Mucosa of descending colon (tissue), 3 donors: ENCODE results near the gene COL5A1. TPM values are rescaled to one million over a fixed set of nuclear protein-coding genes. Genes with fewer than 3 reads are reported as not detected.
A peak's percentile ranks its signal among the peaks of the same experiment; 100 is the strongest.

Experiments used
- ATAC-seq: fragments of 200-7000 bp; cut with Tn5 transposase; one replicate; pipeline ENCODE4 v1.9.1; 2020; ENCODE audit warnings: mild to moderate bottlenecking, moderate library complexity
- DNase-seq, 3 donors: peaks; one replicate each; pipeline ENCODE4 v3.0.0-alpha.2; 2020
- H3K36me3 ChIP-seq: fragments of 200-600 bp; one replicate; pipeline ENCODE4 v1.8.0; 2021; ENCODE audit warnings: low read depth, mild to moderate bottlenecking
- H3K4me1 ChIP-seq: fragments of 200-600 bp; one replicate; pipeline ENCODE4 v1.8.0; 2021; ENCODE audit warnings: low read depth, mild to moderate bottlenecking
- H3K4me3 ChIP-seq: fragments of 200-600 bp; one replicate; pipeline ENCODE4 v1.8.0; 2021; ENCODE audit warnings: mild to moderate bottlenecking
- H3K9me3 ChIP-seq: fragments of 200-600 bp; one replicate; pipeline ENCODE4 v1.8.0; 2021; ENCODE audit warnings: mild to moderate bottlenecking
- intact Hi-C, 2 donors: fragments of 100-400 bp; cut with DNase I in 1 of 2; cut with micrococcal nuclease in 1 of 2; formaldehyde crosslinking; loops; one replicate each; pipeline versions ENCODE4 v1.11.0 to v1.11.1; 2022; cut with DNase I, micrococcal nuclease
- long read RNA-seq, 2 donors: library from polyadenylated mRNA; unstranded; transcript quantifications; one replicate each; pipeline ENCODE4 v2.0.0, GENCODE V29; 2019 to 2021
- total RNA-seq, 3 donors: library from RNA; stranded (reverse); fragmentation: NEBNext Ultra II Directional in 2 of 3; extraction: Animal tissue kit (Norgen Biotek cat#: 25700) in 2 of 3; gene quantifications; one replicate each; pipeline versions ENCODE4 v1.2.1 to v1.2.4, GENCODE V29; 2021 to 2023
- TF ChIP-seq, protein P1 (sequence below): fragments of 200-600 bp; IDR thresholded peaks from one replicate; pipeline ENCODE4 v1.8.0; 2022; ENCODE audit warnings: antibody characterized with exemption, mild to moderate bottlenecking
- donor health status: DM: no; HTN: no; CAD: no; lungs with moderate emphysema.
- donor health status: DM: no; HTN: no; CAD: no.
- donor health status: DM: no; HTN: yes; CAD: no.

Gene COL5A1
- 10 to 100 TPM in 2 of 3 donors, 1 to 10 TPM in 1; 8.6 to 62.3 (median 22.2) TPM for total RNA-seq
- long read RNA-seq, donor 1, partial matches to known transcripts: 61 of 119 reads
- long read RNA-seq, donor 1, other reads (novel, unspliced or antisense): 58 of 119 reads
- long read RNA-seq, donor 2, partial matches to known transcripts: 3 of 8 reads
- long read RNA-seq, donor 2, other reads (novel, unspliced or antisense): 5 of 8 reads

DNA sequence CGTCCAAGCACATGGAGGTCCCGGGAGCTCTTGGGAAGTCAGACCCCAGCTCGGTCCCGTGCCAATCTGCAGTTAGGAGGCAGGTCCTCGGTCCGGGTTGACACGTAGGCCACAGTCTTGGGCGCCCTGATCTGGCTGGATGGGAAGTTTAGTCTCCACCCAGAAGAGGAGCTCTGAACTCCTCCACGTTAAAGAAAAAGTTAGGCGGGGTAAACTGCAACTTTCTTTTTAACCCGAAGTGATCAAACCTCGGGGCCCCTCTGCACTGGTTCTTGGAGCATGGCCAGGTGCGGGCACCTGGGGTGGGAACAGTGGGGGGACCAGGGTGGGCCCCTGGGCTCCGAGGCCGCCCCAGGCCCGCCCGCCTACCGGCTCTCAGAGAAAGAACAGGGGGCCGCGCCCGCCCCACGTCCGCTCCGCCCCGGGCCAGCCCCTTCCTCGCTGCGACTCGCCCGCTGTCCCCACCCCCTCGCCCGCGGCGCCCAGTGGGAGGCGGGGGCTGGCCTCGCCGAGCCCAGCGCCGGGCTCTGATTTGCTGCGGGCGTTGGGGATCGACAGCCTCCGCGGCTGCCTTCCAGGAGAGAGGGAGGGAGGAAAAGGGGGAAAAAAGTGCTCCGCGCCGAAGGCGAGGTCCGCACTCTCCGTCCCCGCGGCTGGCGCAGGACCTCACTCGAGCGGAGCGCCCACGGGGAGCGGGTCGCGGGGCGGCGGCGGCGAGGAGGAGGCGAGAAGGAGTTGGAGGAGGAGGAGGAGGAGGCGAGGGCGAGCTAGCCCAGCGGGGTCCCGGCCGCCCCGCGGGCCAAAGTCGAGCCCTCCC lies at the start of gene COL5A1:
Gene COL5A1 (plus strand): TSS at position 631 of the 817 bp plus-strand sequence. CDS start 385 bp downstream, outside the sequence.
- peak within 1 kb of the TSS; percentile 40 for H3K4me3 ChIP-seq
- intact Hi-C loops: no loop called here
- H3K36me3 ChIP-seq: no peaks in the 10 kb centered on the region
- no peaks in the 10 kb centered on the region for H3K4me1 ChIP-seq
- TF ChIP-seq, protein P1, sequence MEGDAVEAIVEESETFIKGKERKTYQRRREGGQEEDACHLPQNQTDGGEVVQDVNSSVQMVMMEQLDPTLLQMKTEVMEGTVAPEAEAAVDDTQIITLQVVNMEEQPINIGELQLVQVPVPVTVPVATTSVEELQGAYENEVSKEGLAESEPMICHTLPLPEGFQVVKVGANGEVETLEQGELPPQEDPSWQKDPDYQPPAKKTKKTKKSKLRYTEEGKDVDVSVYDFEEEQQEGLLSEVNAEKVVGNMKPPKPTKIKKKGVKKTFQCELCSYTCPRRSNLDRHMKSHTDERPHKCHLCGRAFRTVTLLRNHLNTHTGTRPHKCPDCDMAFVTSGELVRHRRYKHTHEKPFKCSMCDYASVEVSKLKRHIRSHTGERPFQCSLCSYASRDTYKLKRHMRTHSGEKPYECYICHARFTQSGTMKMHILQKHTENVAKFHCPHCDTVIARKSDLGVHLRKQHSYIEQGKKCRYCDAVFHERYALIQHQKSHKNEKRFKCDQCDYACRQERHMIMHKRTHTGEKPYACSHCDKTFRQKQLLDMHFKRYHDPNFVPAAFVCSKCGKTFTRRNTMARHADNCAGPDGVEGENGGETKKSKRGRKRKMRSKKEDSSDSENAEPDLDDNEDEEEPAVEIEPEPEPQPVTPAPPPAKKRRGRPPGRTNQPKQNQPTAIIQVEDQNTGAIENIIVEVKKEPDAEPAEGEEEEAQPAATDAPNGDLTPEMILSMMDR: no peak
- peak; percentile 76 for ATAC-seq
- peak; percentile 61 to 80 (median 77) for DNase-seq
- no peaks in the 10 kb centered on the region for H3K9me3 ChIP-seq

DNA sequence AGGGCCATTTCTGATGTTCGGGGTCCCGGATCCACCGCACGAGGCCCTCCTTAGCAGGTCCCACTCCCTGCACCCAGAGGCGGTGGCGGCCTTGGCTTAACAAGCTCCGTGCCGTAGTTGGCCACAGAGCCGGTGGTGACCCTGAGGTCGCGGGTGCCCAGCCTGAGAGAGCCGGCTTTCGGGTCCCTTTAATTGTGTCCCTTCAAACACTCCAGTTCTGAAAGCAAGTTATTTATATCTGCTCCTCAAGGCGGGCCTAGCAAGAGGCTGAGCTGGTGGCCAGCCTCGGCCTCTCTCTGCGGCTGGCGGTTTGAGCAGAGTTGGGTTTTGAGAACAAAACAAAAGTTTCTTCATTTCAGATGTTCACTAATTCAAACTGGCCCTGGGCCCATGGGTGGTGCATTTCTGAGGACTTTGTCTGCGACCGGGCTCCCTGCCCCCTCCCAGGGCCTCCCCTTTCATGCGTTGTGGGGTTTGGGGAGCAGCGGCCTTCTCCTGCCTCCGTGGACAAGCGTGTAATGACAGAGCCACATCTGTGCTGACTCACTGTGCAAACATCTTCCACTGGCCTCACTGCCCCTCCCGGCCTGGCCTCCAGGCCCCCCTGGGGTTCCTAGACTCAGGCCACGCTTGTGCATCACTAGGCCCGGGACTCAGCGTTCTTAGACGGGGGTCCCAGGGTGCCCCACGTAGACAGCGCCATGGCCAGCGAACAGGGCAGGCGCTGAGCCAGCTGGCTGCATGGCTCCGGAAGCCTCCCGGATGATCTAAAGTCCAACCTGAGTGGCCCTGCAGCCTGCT lies 49.4 kb upstream of the COL5A1 start:
- intact Hi-C loops: no loop called here
- Histone ChIP-seq H3K9me3 (no peaks in the 10 kb centered on the region), H3K36me3 (no peaks in the 10 kb centered on the region), H3K4me3 (no peak overlapping the region), H3K4me1 (no peaks in the 10 kb centered on the region)
- DNase-seq (no peak), ATAC-seq (peak; percentile 32)
- TF ChIP-seq, protein P1: no peak

DNA sequence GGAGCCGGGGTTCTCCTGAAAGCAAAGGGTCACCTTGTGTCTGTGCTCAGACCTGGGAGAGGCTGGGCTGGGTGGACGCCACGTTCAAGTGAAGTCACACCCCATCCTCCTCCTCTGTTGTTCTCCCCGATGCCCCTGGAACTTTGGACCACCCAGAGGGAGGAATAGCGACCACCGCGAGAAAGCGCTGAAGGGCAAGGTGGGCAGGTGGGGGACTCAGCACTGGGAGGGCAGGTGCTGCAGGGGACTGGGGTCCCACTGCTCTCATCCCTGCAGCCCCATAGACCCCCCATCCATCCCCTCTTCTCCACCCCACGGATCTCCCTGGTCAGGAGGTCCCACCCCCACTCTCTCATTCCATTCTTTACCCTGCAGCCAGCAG lies 48.8 kb upstream of the COL5A1 start:
- Histone ChIP-seq H3K4me3 (no peak overlapping the region), H3K36me3 (no peaks in the 10 kb centered on the region), H3K4me1 (no peaks in the 10 kb centered on the region), H3K9me3 (no peaks in the 10 kb centered on the region)
- TF ChIP-seq, protein P1: no peak
- intact Hi-C loops: no loop called here
- DNase-seq: no peak
- no peak for ATAC-seq

DNA sequence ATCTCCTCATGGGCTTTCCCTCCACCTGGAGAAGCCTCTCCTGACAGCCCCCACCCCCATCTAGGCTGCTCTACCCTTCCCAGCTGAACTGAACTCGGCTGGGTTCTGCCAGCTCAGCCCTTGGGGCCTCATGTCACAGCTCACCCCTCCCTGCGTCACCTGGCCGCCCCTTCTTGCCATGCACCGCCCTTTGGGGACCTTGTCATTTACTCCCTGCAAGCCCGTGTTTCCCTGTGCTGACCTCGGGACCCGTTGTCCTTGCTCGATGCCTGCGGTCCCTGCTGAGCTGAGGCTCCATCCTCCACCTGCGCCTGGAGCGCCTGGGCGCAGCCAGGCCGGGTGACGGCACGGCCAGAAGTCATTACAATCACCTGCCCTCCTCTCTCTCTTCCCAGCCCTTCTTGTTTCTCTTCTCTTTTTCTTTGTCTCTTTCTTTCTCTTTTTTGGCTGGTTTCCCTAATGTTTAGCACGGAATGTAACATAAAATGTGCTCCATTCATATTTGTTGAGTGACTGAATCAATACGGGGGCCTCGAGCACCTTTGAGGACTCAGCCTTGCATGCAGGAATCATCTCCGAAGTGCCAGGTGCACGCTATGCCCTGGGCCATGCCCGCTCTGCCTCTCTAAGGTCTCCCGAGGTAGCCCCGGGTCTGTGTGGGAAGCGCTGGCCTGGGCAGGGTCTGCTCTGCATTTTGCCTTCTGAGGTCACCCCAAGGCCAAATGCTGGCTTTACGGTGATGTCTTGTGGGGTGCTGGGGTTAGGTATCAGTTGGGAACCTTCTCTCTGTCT lies 48.1 kb upstream of the COL5A1 start:
- Histone ChIP-seq H3K9me3 (no peaks in the 10 kb centered on the region), H3K4me1 (no peaks in the 10 kb centered on the region), H3K4me3 (no peak overlapping the region), H3K36me3 (no peaks in the 10 kb centered on the region)
- intact Hi-C loops: no loop called here
- no peak for ATAC-seq
- no peak for DNase-seq
- TF ChIP-seq, protein P1: no peak
